Stimulated activated CD8-positive, alpha-beta memory T cell treated with anti-CD3 and anti-CD28 coated beads, Interleukin-12 subunit alpha, Interleukin-12 subunit beta, amount 100 ng/mL, for 24 hours (primary cell): Measurements from ENCODE around the gene ATP8B1.
"Not testable (repeated sequence)": the region's sequence is repeated elsewhere in the genome, so short reads cannot be mapped to it uniquely, and the experiment has no call there.

Experiments used
- DNase-seq: peaks from one replicate; pipeline ENCODE4 v3.0.0-alpha.2; 2020; ENCODE audit errors: extremely low read depth

The ATP8B1 gene

DNA sequence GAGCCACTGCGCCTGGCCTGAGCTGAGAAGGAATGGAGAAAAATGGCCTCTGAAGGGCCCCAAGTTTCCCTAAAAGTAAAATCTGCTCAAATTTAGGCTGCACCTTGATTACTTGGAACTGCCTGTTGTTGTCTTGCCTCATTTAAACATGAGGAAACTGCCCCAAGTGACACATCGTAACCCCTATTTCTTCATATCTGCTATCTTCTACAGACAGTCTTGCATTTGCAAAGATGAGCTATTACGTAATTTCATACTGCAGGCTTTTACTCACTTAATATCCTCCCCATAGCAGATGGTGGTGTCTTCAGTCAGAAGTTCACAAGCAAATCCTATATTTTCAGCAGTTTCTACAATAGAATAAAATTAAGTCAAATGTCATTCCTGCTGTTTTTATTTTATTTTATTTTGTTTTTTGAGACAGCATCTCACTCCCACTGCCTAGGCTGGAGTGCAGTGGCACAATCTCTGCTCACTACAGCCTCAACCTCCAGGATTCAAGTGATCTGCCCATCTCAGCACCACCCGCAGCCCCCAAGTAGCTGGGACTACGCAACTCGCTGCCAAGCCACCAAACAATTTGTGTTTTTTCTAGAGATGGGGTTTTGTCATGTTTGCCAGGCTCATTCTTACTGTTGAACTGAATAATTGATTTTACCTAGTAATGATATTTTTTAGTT, 136.2 kb downstream of the ATP8B1 start:
- no peak for DNase-seq

DNA sequence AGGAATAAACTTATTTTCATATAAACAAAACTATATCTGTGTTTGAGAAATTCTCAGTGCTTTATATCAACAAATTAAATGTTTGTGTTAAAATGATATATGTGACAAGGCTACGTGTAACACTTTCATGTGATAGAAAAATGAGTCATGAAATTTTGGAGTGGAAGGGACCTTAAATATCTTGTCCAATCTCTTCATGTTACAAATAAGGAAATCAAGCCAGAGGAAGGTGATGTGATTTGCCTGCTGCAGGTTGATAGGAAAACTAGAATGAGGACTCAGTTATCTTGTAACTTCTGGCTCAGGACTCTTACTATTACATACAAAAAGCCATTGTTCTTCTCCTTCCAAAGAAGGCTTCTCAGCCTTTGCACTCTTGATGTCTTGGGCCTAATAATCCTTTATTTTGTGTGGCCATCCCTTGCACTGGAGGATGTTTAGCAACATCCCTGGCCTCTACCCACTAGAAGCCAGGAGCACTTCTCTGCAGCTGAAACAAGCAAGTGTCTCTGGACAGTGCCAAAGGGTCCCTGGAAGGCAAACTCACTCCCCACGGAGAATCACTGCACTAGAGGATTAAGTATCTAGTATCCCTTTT, 138.4 kb downstream of the ATP8B1 start:
- DNase-seq: no peak

DNA sequence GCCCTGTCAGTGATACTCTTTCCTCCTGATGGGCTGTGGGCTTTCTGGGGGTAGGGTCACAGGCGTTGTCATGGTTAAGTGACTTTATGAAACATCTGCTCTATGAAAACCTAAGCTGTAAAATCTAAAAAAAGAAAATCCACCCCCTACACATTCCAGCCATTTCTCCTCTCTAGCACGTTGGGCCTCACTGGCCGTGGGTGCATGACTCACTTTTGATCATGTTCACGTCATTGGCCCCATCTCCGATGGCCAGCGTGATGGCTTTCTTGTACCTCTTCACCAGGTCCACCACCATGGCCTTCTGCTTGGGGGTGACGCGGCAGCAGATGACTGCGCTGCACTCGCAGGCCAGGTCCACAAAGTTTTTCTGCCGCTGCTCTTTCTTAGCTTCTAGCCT, 142.2 kb downstream of the ATP8B1 start:
- no peak for DNase-seq

DNA sequence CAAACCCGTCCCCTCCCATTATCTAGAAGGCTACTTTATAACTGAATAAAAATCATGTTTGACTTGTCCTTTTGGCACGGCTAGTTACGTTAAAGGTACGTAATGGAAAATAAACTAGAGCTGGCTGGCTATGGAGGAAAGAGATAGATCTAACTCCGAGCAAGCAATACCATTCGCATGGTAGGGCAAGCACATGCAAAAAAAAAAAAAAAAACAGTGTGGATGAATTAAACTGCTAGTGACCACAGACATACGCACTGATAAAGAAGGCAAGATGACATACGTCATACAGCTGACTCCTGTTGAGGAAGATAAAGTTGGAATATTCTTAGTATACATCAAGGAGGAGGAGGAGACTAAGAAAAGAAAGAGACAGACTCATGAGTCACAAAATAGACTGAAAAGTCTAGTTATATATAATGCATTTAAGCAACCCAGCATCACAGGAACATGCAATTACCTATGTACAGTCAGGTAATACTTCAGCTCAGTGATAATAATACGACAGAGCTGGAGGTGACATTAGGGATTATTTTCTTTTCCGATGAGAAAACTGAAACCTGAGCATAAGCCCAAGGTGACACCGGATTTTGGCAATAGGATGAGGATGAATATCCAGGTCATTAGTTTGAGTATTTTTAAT, 143.5 kb downstream of the ATP8B1 start:
- DNase-seq: no peak

DNA sequence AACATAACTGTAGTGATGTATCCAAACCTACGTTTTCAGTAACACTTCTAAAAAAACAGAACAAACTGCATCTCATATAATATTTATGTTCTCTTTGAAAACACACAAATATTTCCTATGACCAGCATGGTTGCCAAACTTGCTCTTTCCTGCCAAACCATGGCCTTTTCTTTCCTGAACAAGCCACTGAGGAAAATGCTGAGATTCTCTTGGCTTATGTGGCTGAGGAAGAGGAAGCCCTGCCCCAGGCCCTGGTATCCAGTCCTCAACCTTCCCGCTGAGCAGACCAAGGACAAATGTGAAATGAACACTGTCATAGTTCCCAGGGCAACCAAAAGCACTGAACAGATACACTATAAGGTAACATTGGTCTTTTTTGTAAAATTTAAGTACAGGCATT, 145.6 kb downstream of the ATP8B1 start:
- DNase-seq: no peak

DNA sequence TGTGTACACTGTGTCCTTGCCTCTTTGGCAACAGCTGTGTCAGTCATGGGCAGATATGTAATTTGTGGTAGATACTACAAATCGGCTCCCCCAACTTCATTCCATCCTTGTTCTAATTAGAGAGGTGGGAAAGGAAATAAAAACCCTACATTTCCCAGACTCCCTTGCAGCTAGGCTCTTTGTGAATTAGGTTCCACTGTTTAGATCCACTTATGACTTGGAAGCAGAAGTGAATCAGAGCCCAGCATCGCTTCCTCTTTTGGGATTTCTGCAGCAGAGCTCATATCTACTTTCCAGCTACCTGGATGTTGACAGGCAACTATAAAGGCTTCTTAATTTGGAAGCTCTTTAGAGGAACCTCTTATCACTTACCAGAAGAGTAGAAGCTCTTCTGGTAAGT, 147.4 kb downstream of the ATP8B1 start:
- no peak for DNase-seq

DNA sequence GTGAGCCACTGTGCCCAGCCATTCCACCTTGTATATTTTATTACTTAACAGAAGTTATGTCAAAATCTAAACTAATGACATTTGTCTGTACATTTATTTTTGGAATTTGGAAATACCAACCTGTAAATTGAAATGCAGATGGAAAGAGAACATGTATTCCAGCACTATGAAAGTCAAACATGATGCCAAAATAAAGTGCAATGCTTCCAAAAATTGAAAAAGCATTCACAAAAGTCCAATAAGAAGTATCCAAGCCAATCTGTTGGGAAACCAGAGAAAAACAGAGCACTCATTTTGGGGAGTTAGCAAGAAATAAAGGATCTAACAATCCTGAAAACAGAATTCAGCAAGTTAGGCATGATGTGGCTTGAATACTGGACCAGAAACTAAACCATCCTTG, 151.2 kb downstream of the ATP8B1 start:
- DNase-seq: no peak

DNA sequence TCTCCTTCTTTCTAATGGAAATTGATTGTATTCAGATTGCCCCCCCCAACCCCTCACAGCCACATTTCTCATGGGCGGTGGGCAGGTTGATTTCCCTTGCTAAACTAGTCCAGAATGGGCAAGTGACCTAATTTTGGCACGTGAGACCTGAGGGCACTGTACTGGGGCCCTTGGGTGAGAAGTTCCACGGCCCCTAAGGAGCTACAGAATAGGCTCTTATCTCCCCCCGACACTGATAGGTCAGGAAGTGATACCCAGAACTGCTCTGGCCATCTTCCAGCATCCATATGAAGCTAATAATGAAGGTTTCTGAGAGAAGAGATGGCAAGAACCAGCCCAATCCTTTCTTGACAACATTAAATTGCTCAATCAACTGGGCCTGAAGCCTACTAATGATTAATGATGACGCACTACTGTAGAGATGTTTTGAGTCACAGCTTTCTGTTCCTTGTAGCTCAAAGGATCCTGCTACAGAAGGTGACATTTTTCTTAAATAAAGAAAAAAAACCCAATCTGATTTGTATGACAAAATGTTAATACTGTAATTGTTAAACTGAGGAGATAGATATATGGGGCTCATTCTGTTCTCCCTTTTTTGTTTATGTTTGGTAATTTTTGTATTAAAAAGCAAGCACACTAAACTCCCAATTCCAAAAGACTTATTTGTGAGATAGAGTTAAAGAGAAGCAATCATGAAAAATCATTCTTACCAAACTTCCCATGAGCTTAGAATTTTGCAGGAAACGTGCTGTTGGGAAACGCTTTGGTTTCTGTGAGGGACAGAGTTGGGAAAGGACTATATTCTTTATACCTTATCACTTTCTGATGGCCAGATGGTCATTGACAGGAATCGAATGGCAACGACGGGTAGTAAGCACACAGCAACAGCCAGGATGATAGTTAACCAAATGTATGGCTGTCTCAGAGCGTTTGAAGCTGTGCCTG, 153.3 kb downstream of the ATP8B1 start:
- DNase-seq: no peak

DNA sequence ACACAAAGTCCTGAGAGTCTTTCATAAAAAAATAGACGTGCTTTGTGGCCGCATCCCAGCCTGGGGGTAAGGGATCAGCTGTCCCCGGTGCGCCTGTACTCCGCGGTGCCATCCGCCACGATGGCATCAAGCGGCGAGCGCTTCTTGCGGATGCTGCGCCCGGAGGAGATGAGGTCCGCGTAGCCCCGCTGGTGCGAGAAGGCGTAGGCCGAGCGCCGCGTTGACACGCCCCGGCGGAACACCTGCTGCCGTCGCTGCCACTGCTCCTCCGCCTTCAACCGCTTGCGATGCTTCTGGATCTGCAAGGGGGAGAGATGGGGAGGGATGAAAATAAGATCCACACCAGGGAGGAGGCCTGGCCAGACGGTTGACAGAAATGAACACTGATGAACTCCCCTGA, 154.7 kb downstream of the ATP8B1 start:
- DNase-seq: no peak

DNA sequence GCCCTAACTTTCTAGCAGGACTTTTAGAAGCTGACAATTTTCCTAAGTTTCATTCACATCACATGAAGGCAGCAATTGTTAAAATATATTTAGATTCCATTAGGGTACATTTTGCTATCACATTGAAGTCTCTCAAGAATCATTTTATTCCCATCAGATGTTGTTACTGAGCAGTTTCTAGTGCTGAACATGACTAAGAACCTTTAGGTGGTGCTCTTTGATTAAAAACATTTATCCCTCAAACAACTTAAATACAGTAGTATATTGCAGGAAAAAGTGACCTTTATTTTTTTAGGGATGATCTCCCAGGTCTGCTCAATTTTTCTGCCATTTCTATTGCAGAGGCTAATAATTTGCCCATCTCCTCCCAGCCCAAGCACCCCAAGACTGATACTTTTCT, 158.6 kb downstream of the ATP8B1 start:
- no peak for DNase-seq

DNA sequence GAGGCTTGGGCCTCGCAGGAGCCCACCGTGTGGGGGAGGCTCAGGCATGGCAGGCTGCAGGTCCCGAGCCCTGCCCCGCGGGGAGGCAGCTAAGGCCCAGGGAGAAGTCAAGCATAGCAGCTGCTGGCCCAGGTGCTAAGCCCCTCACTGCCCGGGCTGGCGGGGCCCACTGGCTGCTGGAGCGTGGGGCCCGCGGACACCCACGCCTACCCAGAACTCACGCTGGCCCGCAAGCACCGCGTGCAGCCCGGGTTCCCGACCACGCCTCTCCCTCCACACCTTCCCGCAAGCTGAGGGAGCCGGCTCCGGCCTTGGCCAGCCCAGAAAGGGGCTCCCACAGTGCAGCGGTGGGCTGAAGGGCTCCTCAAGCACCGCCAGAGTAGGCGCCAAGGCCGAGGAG, 159.4 kb downstream of the ATP8B1 start:
- DNase-seq: not testable (repeated sequence)

DNA sequence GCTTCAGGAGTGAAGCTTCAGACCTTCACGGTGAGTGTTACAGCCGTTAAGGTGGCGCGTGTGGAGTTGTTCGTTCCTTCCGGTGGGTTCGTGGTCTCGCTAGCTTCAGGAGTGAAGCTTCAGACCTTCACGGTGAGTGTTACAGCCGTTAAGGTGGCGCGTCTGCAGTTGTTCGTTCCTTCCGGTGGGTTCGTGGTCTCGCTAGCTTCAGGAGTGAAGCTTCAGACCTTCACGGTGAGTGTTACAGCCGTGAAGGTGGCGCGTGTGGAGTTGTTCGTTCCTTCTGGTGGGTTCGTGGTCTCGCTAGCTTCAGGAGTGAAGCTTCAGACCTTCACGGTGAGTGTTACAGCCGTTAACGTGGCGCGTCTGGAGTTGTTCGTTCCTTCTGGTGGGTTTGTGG, 160.7 kb downstream of the ATP8B1 start:
- DNase-seq: not testable (repeated sequence)

DNA sequence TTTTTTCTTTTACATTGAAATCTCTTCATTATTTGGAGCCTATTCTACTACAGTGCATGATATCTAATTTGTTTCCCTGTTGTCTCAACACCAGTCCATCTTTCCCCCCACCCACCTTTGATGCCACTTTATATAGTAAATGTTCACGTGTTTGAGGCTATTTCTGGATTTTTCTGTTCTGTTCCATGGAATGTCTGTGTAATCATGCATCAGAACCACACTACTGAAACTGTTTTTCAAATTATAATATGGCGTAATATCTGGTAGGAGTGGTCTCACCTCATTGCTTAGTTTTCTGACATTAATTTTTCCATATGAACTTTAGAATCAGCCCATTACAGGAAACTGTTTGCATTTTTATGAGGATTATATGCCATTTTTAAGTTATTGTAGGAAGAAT, 162.4 kb downstream of the ATP8B1 start:
- DNase-seq: no peak

DNA sequence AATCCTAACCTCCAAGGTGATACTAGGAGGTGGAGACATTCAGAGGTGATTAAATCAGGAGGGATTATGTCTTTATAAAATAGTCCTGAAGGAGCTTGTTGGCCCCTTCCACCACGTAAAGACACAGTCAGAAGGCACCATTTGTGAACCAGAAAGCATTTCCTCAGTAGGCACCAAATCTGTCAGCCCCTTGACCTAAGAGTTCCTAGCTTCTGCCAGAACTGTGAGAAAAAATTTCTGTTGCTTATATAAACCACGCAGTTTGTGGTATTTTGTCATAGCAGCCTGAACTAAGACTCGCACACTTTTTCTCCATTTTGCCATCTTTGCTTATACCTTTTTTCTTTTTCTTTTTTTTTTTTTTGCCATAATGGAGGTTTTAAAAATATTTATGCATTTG, 162.9 kb downstream of the ATP8B1 start:
- no peak for DNase-seq

DNA sequence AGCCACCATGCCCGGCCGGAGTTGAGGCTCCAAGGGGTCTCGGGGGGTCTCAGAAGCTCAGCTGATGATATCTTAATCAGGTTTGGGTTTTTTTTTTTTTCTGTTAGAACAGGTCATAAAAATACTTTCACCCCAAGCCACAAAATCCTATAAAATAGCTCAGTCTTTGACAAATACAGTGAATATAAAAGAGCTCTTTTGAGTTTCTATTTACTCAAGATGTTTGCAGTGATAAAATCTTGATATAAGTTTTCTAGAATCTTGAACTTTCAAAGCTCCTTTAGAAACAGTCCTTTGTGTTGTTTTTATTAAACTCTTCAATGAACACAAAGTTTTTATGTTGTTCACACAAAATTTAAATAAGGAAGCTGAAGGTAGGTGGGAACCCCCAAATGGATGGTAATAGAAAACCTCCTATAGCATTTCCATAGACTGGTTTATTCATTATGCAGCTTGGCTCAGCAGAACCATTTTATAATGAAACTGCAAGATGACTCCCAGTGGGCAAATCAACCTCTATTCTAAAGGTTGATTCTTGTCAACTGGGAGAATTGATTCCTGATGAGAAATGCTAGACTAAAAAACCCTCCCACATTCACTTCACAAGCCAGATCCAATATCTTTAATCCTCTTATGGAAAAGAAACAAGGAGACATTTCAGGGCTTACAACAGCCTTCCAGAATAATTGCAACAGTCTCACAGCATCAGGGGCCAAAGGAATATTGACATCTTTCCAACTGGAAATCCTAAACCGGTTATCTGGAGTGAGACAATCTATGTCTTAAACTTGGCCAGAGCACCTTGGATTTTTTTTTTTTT, 167.9 kb downstream of the ATP8B1 start:
- DNase-seq: no peak

DNA sequence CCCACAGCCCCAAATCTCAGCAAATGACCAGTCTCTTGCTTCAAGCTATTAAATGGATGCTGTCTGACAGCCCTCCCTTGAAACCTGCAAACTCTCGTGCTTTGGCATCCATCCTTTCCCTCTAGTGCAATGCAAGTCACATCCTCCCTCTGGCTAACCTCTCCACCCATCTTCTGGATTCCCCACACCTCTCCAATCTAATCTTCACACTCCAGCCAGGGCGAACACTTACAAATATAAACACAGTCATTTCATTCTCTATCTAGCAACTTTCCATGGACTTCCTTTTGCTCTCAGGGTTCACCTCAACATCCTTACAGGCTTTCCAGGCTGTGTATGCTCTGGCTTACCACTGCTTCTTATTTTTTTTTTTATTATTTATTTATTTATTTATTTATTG, 171.4 kb downstream of the ATP8B1 start:
- no peak for DNase-seq

DNA sequence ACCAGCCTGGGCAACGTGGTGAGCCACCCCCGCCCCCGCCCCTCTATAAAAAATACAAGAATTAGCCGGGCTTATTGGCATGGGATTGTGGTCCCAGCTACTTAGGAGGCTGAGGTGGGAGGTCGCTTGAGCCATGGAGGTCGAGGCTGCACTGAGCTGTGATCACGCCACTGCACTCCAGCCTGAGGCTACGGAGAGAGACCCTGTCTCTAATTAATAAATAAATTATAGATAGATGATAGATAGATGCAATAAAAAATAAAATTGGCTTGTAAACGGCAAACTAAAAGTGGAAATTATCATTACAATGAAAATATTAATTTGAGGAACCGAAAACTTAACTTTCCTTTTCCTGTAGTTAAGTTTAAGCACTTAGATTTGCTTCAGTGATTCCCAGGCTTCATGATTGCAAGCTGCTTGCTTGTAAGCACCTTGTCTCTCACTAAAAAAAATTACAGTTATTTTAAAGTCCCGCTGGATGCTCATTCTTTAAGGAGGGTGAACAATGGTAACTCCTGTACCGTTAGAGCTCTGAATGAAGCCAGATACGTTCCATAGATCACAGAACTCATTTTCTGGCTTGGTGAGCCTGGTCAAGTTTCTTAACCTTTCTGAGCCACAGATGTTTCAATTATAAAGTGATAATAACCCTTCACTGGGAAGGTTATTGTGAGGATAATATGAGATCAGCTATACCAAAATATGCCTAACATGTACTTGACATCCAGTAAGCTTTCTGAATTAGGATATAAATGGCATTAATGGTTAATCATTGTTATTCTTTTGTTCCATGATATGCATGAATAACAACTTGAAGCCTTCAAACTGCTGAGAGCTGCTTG, 172.1 kb downstream of the ATP8B1 start:
- DNase-seq: no peak

DNA sequence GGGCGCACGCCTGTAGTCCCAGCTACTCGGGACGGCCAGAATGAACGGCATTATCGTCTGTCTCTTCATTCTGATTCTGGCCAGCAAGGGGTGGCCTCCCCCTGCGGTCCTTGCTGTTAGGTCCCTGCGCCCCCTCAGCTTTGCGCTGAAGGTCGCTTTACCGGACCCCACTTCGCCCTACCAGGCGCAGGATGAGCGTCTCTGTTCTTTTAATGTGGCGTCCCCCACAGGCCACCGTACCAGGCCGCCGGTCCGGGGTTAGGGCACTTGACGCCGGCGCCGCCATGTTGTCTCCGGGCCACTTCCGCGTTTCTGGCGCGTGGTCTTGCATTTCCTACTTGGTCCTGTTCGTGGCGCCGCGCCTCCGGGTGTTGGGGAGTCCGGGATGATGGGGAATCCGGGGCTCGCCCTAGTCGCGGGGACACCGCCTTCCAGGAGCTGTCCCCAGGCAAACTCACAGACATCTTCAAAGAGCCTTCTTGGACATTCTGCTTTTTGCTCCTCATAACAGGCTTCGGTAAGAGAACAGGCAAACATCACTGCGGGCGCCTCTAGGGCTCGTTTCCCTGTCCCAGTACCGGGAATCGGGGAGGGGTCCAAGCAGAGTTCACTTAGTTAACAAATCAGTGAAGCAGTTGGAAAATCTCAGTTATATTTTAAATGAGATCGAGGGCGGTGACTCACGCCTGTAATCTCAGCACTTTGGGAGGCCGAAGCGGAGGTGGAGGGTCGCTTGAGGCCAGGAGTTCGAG, 172.9 kb downstream of the ATP8B1 start:
- peak; percentile 87 for DNase-seq

DNA sequence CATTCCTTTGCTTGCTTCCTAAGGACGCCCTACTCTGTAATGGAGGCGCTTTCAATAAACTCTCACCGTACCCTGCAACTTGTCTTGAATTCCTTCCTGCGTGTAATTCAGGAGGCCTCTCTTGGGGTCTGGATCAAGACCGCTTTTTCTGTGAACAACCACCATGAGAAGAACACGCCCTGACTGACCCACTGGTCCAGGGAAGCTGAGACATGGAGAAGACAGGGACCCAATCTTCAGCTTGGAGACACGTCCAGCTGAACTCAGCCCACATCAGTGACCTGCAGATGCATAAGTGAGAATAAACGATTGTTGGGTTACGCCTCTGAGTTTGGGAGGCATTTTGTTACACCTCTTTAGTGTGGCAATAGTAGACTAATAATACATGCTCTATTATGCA, 173.7 kb downstream of the ATP8B1 start:
- no peak for DNase-seq

DNA sequence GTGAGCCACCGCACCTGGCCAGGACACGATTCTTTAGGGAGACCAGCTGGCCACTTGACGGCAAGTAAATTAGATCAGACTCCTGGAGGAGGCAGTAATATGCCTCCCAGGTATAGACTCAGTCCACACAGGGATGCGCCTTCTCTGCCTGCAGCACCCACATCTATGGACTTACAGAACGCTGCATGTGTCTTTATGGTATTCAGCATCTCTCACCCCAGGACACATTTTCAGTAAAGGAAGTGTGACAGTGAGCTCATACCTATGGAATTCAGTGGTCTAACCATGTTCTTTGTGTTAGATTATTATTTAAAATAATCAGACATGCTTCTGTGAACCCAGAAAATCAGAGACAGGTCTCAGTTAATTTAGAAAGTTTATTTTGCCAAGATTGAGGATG, 175.6 kb downstream of the ATP8B1 start:
- no peak for DNase-seq
